SJSA1 (cell line): ENCODE measurements around the gene C12orf50. TPM values are rescaled to one million over a fixed set of nuclear protein-coding genes. Genes with fewer than 3 reads are reported as not detected.
"Not testable (repeated sequence)": the region's sequence is repeated elsewhere in the genome, so short reads cannot be mapped to it uniquely, and the experiment has no call there.

ENCODE experiments used
- DNase-seq, 2 experiments: peaks; one replicate each; pipeline ENCODE4 v3.0.0-alpha.2; 2015 to 2020; ENCODE audit warnings: low spot score in 2 of 2, low read depth in 1 of 2
- H3K27ac ChIP-seq: fragments of 250-450 bp; sonication (Bioruptor Pico); 2 replicates; pipeline ENCODE4 v1.5.1; 2020; ENCODE audit warnings: mild to moderate bottlenecking, moderate library complexity
- H3K27me3 ChIP-seq: fragments of 250-450 bp; sonication (Bioruptor Pico); replicated peaks from 2 replicates; pipeline ENCODE4 v1.5.1; 2020; ENCODE audit warnings: mild to moderate bottlenecking, moderate library complexity
- H3K36me3 ChIP-seq: fragments of 250-450 bp; sonication (Bioruptor Pico); 2 replicates; pipeline ENCODE4 v1.5.1; 2020; ENCODE audit warnings: mild to moderate bottlenecking
- H3K4me1 ChIP-seq: fragments of 250-450 bp; sonication (Bioruptor Pico); replicated peaks from 2 replicates; pipeline ENCODE4 v1.6.1; 2021; ENCODE audit warnings: mild to moderate bottlenecking
- H3K4me3 ChIP-seq: fragments of 250-450 bp; sonication (Bioruptor Pico); 2 replicates; pipeline ENCODE4 v1.5.1; 2020; ENCODE audit warnings: mild to moderate bottlenecking
- H3K9me3 ChIP-seq: fragments of 250-450 bp; sonication (Bioruptor Pico); replicated peaks from 2 replicates; pipeline ENCODE4 v1.5.1; 2020; ENCODE audit warnings: mild to moderate bottlenecking
- total RNA-seq: library from RNA; depleted of rRNA; stranded (reverse); fragments of >200 nt; shearing (Covaris generic); gene quantifications from 2 replicates; pipeline ENCODE4 v1.2.3, GENCODE V29; 2014

Gene C12orf50
- total RNA-seq, 1 experiment from 2014 or later: not detected

- H3K27ac ChIP-seq, H3K9me3 ChIP-seq, H3K36me3 ChIP-seq, DNase-seq, H3K4me1 ChIP-seq, H3K4me3 ChIP-seq, H3K27me3 ChIP-seq: not testable (repeated sequence)
Measured at GRCh38 chr12:88031161-88031560, 2.0 kb upstream of the C12orf50 start.

DNA sequence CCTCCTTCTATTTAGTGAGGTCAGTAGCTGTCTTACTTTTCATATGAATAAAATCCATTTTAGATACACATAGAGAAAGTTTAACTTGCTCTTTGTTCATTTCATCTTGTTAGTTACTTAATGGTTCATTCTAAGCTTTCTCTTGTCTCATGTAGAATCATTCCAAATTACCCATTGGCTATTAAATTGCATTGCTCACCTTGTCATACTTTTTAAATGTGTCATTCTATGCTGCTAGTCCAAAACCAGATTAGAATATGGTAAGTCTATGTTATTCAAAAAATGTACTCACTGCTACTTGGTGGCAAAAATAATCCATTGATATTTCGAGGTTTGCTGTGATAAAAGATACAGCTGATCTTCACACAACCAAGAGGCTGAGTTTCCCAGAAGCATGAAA, 3.0 kb downstream of the C12orf50 start:
- H3K36me3 ChIP-seq: no peaks in the 10 kb centered on the region
- no peaks in the 10 kb centered on the region for H3K9me3 ChIP-seq
- H3K4me3 ChIP-seq: no peak overlapping the region
- no peak overlapping the region for H3K27ac ChIP-seq
- H3K27me3 ChIP-seq: no peaks in the 10 kb centered on the region
- H3K4me1 ChIP-seq: no peaks in the 10 kb centered on the region
- no peak for DNase-seq

GRCh38 chr12:88017964-88018363, 11.2 kb downstream of the C12orf50 start:
- Histone ChIP-seq H3K4me1 (no peaks in the 10 kb centered on the region), H3K4me3 (no peak overlapping the region), H3K27ac (no peak overlapping the region), H3K36me3 (no peaks in the 10 kb centered on the region), H3K9me3 (no peaks in the 10 kb centered on the region), H3K27me3 (no peaks in the 10 kb centered on the region)
- DNase-seq: no peak

DNA sequence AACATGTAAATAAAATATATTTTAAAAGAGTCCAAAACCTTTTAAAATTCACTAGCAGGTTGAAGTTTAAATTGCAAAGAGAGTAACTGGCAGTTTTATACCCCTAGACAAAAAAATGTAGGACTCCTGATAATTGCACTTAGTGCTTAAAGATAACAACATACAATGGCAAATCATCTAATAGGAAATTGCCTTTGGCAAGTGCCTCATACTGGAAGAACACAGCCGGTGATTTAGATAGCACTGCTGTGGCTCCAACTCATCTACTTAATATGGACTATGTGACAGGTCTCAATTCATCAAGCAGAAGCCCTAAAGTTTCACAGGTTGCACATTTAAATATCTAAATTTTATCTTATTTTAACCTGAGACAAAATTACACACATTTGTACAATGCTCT, 13.4 kb downstream of the C12orf50 start:
- DNase-seq: no peak
- Histone ChIP-seq H3K4me3 (no peak overlapping the region), H3K27me3 (no peaks in the 10 kb centered on the region), H3K4me1 (no peaks in the 10 kb centered on the region), H3K27ac (no peak overlapping the region), H3K9me3 (no peaks in the 10 kb centered on the region), H3K36me3 (no peaks in the 10 kb centered on the region)

DNA sequence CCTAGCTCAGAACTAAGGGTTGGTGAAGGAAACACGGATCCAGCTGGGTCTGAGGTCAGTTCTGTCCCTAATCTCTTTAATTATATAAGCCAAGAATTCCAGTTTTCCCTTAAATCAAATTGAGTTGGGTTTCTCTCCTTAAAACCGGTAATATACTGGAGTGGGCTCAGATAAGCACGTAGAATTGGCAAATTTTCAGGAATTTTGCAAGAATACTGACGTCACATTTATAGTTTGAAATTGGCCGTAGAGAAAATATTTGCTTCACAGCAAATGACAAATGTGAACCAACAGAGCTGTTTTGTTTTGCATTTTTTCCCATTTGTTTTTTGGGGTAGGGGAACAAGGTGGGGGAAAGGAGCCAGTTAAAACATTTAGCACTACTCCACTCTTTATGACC, 17.4 kb downstream of the C12orf50 start:
- Histone ChIP-seq H3K4me1 (no peaks in the 10 kb centered on the region), H3K4me3 (no peak overlapping the region), H3K27me3 (no peaks in the 10 kb centered on the region), H3K36me3 (no peaks in the 10 kb centered on the region), H3K27ac (no peak overlapping the region), H3K9me3 (no peaks in the 10 kb centered on the region)
- no peak for DNase-seq

GRCh38 chr12:88006351-88006750, 22.9 kb downstream of the C12orf50 start:
- H3K4me1 ChIP-seq: no peaks in the 10 kb centered on the region
- no peaks in the 10 kb centered on the region for H3K9me3 ChIP-seq
- no peak overlapping the region for H3K4me3 ChIP-seq
- no peak overlapping the region for H3K27ac ChIP-seq
- DNase-seq: no peak
- no peaks in the 10 kb centered on the region for H3K36me3 ChIP-seq
- no peaks in the 10 kb centered on the region for H3K27me3 ChIP-seq

GRCh38 chr12:88001327-88001726, 27.9 kb downstream of the C12orf50 start:
- DNase-seq: no peak
- no peaks in the 10 kb centered on the region for H3K36me3 ChIP-seq
- H3K9me3 ChIP-seq: no peaks in the 10 kb centered on the region
- no peak overlapping the region for H3K27ac ChIP-seq
- H3K4me1 ChIP-seq: no peaks in the 10 kb centered on the region
- H3K27me3 ChIP-seq: no peaks in the 10 kb centered on the region
- H3K4me3 ChIP-seq: no peak overlapping the region

- Histone ChIP-seq H3K9me3 (no peaks in the 10 kb centered on the region), H3K27me3 (no peaks in the 10 kb centered on the region), H3K4me1 (no peaks in the 10 kb centered on the region), H3K36me3 (no peaks in the 10 kb centered on the region), H3K4me3 (no peak overlapping the region), H3K27ac (no peak overlapping the region)
- DNase-seq: peak; percentile 31 to 50
Measured at GRCh38 chr12:87995581-87996178, 33.5 kb downstream of the C12orf50 start.

GRCh38 chr12:87991483-87991882, 37.7 kb downstream of the C12orf50 start:
- Histone ChIP-seq H3K27ac (no peak overlapping the region), H3K4me3 (no peak overlapping the region), H3K9me3 (no peaks in the 10 kb centered on the region), H3K4me1 (no peaks in the 10 kb centered on the region), H3K27me3 (no peaks in the 10 kb centered on the region), H3K36me3 (no peaks in the 10 kb centered on the region)
- DNase-seq: no peak

DNA sequence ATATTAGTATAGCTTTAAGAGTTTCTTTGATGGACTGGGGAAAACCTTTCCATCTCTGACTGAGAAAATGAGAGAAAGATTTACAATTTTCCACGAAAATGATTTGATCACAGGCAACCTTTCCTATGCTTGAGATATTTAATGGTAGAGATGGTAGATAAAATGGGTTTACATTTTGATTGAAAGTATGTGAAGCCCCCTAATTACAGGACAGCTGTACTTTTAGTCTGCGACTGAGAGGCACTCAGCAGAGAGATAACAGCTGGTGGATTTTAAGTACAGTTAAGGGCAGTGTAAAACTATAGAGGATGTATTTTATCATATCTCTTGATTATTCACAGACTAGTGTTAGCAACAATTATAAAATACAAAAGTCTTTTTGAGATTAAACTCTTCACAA, 40.7 kb downstream of the C12orf50 start:
- Histone ChIP-seq H3K9me3 (no peaks in the 10 kb centered on the region), H3K27ac (no peak overlapping the region), H3K4me1 (no peaks in the 10 kb centered on the region), H3K36me3 (no peaks in the 10 kb centered on the region), H3K4me3 (no peak overlapping the region), H3K27me3 (no peaks in the 10 kb centered on the region)
- DNase-seq: no peak

DNA sequence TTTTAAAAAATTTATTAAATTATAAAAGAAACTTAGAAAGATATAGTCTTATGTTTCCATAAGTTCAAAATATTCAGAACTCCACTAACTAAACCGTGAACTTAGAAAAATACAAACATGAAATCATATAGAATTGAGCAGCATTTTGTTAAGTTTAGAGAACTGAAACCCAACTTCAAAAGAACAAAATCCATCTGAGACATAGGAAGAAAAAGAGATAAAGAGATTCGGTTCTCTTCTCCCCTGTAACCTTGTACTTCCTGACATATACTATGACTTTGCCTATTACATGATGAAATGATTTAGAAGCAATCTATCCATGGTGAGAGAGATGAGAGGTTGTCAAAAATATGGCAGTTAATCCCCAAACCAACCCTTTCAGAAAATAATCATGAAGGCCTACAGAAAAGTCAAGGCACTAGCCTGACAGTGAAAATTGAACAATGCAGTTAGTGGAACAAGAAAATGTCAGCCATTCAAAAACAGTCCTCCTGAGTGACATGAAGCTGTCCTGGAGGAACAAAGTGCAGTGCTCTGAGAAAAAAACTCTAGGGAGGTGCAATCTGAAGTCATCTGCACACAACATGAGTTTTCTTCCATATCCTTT, 44.0 kb downstream of the C12orf50 start:
- no peaks in the 10 kb centered on the region for H3K27me3 ChIP-seq
- no peak overlapping the region for H3K27ac ChIP-seq
- H3K4me1 ChIP-seq: no peaks in the 10 kb centered on the region
- H3K9me3 ChIP-seq: no peaks in the 10 kb centered on the region
- DNase-seq: no peak
- no peaks in the 10 kb centered on the region for H3K36me3 ChIP-seq
- no peak overlapping the region for H3K4me3 ChIP-seq

DNA sequence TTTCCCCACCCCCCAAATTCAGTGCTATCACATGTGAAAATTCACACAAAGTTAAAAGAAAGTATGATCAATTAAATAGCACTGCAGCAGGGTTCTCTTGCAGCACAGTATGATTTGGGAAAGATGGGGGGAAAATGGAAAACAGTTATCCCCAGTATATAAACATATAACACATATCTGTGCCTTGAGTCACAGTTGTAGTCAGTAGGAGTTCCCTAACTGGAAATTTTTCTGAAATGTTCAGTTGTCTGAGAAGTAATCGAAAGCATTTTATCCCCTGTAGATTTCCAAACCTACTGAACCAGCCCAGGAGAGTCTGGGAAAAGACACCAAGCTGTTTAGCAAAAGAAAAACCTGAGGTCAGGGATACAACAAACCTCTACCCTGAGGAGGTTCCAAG, 47.0 kb downstream of the C12orf50 start:
- Histone ChIP-seq H3K4me1 (no peaks in the 10 kb centered on the region), H3K4me3 (no peak overlapping the region), H3K9me3 (no peaks in the 10 kb centered on the region), H3K27me3 (no peaks in the 10 kb centered on the region), H3K27ac (no peak overlapping the region), H3K36me3 (no peaks in the 10 kb centered on the region)
- DNase-seq: no peak

GRCh38 chr12:87981495-87981894, 47.7 kb downstream of the C12orf50 start:
- H3K9me3 ChIP-seq: no peaks in the 10 kb centered on the region
- H3K36me3 ChIP-seq: no peaks in the 10 kb centered on the region
- no peak overlapping the region for H3K27ac ChIP-seq
- H3K27me3 ChIP-seq: no peaks in the 10 kb centered on the region
- H3K4me1 ChIP-seq: no peaks in the 10 kb centered on the region
- H3K4me3 ChIP-seq: no peak overlapping the region
- no peak for DNase-seq

GRCh38 chr12:87975879-87976278, 53.3 kb downstream of the C12orf50 start:
- no peaks in the 10 kb centered on the region for H3K36me3 ChIP-seq
- no peaks in the 10 kb centered on the region for H3K9me3 ChIP-seq
- no peaks in the 10 kb centered on the region for H3K4me1 ChIP-seq
- DNase-seq: no peak
- H3K4me3 ChIP-seq: no peak overlapping the region
- no peaks in the 10 kb centered on the region for H3K27me3 ChIP-seq
- no peak overlapping the region for H3K27ac ChIP-seq

DNA sequence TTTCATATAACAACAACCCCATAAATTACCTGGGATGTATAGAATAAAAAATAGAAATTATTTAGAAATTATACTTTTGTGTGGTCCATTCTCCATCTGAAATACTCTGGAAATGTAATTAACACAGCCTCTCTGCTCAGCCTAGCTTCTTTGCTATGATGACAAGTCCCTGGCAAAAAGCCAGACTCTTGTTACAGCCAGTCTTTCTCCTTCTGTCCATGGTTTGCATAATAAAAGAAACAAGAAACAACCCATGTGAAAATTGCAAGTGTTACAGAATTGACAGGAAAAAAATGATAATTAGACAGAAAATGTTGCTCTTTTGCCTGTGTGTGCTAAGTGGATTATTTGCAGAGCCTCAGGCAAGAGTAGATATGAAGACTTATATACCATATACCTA, 61.3 kb downstream of the C12orf50 start:
- no peak for DNase-seq
- no peak overlapping the region for H3K27ac ChIP-seq

More for the DNA sequence above, 61.3 kb downstream of the C12orf50 start:
- no peaks in the 10 kb centered on the region for H3K4me1 ChIP-seq
- H3K36me3 ChIP-seq: no peaks in the 10 kb centered on the region
- no peak overlapping the region for H3K4me3 ChIP-seq
- no peaks in the 10 kb centered on the region for H3K27me3 ChIP-seq
- no peaks in the 10 kb centered on the region for H3K9me3 ChIP-seq
